HG03103 (cell line): ENCODE measurements around the gene ACER1.
"Not testable (repeated sequence)": the region's sequence is repeated elsewhere in the genome, so short reads cannot be mapped to it uniquely, and the experiment has no call there.

Source experiments
- ATAC-seq: cut with Tn5 transposase; IDR thresholded peaks from one replicate; pipeline ENCODE4 v1.9.1; 2021; ENCODE audit warnings: low read depth; ENCODE audit not compliant: unreplicated experiment

The ACER1 gene

GRCh38 chr19:6333439-6333838 lies at the start of gene ACER1:
TSS of gene ACER1 (minus strand) at chr19:6333612. CDS start at chr19:6333551, 61 bp downstream.
- ATAC-seq = no peak

DNA sequence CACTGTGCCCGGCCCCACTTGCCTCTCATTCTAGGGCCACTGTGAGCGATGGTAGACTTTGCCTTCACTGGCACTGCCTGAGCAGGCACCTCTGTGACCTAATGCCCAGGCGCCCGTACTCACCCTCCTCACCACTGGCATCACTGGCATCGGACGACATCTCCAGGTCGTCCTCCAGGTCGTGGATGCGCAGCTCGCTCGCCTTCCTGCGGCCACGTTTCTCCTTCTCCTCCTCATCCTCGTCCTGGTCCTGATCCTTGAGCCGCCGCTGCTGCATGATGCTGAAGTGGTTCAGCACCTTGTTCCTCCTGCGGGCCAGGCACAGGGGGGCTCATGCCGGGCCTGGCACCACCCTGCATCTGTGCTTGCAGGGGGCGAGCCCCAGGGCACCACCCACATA lies 49.8 kb upstream of the ACER1 start:
- ATAC-seq = no peak

GRCh38 chr19:6381030-6381750 lies 47.8 kb upstream of the ACER1 start:
- no peak for ATAC-seq

- no peak for ATAC-seq
Measured at GRCh38 chr19:6379744-6380143, 46.3 kb upstream of the ACER1 start.

DNA sequence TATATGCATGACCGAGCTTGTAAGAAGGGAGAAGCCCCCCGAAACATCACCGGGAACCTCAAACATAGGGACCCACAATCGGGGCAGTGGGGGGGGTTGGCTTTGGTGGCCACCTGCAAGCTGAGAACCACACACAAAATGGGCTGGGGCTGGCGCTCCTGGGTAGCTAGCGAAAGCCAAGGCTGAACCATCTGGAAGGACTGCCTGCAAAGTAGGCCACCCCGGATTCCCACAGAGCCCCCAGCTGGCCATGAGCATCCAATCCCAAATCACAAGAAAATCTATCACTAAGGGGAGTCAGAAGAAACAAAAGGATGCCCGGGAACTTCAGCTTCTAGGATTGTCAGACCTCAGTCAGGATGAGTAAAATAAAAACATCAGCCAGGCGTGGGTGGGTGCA lies 45.1 kb upstream of the ACER1 start:
- ATAC-seq = no peak

- ATAC-seq = no peak
Measured at GRCh38 chr19:6378041-6378440, 44.6 kb upstream of the ACER1 start.

DNA sequence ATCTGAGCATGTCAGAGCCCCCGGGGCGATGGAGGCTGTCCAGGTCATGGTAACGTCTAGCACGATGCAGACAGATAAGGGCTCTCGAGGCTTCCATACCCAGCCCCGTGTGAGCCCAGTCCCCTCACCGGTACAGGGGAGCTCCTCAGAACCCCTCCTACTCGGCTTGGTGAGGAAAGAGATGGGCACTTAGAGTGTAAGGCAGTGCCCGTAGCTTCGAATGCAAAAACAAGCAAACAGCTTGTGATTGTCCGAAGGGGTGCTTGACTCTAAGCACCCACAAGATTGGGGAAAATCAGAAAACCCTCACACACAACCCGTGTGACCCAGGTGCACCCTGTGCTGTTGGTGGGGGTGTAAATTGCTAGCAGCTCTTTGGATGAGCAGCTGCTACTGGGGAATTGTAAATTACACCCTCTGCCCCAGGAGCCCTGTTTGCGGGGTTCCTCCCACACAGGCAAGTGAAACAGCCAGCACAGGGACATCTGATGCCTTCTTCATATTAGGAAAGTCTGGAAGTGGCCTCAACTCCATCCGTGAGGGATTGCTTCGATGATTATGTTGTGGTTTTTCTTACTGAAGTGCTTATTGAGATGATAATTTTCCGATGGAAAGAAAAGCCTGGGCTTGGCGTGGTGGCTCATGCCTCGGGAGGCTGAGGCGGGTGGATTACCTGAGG lies 43.2 kb upstream of the ACER1 start:
- ATAC-seq = no peak

DNA sequence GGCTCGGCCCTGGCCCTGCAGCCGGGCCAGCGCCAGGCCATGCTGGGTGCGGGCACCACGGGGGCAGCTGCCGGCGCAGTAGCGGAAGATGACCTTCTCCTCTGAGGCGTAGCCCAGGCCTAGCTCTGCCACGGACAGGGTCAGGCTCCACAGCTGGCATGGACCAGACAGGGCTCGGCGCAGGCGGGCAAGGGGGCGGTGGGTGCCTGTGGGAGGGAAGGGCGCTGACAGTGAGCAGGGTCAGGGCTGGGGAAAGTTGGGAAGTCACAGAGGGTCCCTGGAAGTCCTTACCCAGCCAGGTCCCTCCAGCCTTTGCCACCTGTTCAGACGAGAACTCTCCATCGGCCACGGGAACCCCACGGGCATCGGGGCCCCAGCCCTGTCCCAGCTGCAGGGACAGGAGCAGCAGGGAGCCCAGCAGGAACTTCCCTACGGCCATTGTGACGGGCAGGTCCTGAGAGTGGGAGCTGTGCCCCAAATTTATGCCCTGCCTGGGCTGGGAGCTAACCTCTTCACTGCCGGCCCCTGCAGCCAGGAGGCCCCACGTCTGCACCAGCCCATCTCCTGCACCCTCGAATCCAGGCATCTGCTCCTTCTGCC lies 42.1 kb upstream of the ACER1 start, which contains the start of gene PSPN:
TSS of gene PSPN (minus strand) at position 523 of the 600 bp plus-strand sequence. CDS start at position 439, 84 bp downstream.
- no peak for ATAC-seq

- no peak for ATAC-seq
Measured at GRCh38 chr19:6374711-6375410, 41.4 kb upstream of the ACER1 start.

DNA sequence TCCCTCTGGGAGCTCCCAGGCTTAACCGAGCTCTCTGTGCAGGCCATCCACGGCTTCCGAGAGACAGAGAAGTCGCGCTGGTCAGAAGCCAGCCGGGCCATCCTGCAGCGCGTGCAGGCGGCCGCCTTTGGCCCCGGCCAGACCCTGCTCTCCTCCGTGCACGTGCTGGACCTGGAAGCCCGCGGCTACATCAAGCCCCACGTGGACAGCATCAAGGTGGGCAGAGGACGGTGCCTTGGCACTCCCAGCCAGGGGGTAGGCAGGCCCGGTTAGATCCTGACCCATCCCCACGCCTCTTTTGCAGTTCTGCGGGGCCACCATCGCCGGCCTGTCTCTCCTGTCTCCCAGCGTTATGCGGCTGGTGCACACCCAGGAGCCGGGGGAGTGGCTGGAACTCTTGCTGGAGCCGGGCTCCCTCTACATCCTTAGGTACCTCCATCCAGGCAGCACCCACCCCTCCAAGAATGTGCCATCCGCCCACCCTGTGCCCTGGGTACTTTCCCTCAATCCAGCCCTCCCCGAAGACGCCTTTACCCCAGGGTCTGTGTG lies 40.8 kb upstream of the ACER1 start:
- ATAC-seq = no peak

DNA sequence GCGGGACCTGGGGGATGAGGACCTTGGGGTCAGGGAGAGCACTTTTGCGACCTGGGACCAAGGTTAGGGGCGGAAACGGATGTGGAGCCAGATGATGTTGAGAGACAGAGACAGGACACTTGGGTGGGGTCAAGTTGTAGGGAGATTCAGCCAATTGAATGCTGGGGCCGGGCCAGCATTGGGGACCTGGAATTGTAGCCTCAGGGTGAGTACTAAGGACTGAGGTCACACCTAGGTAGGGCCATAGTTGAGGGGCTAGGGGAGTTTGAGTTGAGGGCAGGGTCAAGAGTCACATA lies 40.3 kb upstream of the ACER1 start:
- no peak for ATAC-seq

GRCh38 chr19:6373096-6373812 lies 39.8 kb upstream of the ACER1 start:
- ATAC-seq = peak; percentile 45

- ATAC-seq = peak; percentile 70
Measured at GRCh38 chr19:6372594-6373095, 39.2 kb upstream of the ACER1 start, which contains the start of gene ALKBH7. TSS of gene ALKBH7 (plus strand) at chr19:6372794. CDS start at chr19:6372821, 27 bp downstream.

- no peak for ATAC-seq
Measured at GRCh38 chr19:6364353-6364752, 30.9 kb upstream of the ACER1 start.

GRCh38 chr19:6362351-6362801 lies 29.0 kb upstream of the ACER1 start:
- ATAC-seq = no peak

DNA sequence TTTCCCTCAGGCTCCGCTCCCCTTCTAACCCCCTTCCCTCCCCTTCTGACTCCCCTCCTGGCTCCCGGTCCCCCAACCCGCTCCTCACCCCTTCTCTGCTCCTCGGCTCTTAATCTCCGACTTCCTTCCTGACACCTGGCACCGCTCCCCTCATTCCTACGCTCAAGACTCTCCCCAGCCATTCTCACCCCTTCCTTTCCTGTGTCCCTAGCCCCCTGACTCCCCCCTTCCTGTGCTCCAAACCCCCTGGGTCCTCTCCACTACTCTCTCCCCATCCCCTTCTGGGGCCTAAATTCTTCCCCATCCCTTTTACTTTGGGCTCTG lies 28.6 kb upstream of the ACER1 start:
- ATAC-seq = no peak

DNA sequence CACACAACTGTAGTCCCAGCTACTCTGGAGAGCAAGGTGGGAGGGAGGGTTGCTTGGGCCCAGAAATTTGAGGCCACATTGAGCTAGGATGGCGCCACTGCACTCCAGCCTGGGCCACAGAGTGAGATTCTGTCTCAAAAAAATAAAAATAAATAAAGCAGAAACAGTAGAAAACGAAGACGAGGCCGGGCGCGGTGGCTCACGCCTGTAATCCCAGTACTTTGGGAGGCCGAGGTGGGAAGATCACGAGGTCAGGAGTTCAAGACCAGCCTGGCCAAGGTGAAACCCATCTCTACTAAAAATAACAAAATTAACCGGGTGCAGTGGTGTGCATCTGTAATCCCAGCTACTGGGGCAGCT lies 27.4 kb upstream of the ACER1 start:
- ATAC-seq = not testable (repeated sequence)

DNA sequence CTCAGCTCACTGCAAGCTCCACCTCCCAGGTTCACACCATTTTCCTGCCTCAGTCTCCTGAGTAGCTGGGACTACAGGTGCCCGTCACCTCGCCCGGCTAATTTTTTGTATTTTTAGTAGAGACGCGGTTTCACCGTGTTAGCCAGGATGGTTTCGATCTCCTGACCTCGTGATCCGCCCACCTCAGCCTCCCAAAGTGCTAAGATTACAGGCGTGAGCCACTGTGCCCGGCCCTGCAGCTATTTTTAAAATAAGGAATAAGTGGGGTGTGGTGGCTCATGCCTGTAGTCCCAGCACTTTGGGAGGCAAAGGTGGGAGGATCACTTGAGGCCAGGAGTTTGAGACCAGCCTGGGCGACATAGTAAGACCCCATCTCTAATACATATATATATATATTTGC lies 27.0 kb upstream of the ACER1 start:
- ATAC-seq = not testable (repeated sequence)

- no peak for ATAC-seq
Measured at GRCh38 chr19:6359568-6360341, 26.3 kb upstream of the ACER1 start.
